ENCODE data around the gene ATP10A.
"Not testable (repeated sequence)": the region's sequence is repeated elsewhere in the genome, so short reads cannot be mapped to it uniquely, and the experiment has no call there.

ATP10A gene

GRCh38 chr15:25859838-25860645, 3.1 kb downstream of the ATP10A start:
- no peak for DNase-seq (ENCODE audit: low read depth in 2 of 2, low spot score in 1 of 2)

GRCh38 chr15:25858952-25859760, 4.0 kb downstream of the ATP10A start:
- DNase-seq (ENCODE audit: low read depth in 2 of 2, low spot score in 1 of 2), result no peak

- DNase-seq (ENCODE audit: low read depth in 2 of 2, low spot score in 1 of 2), result not testable (repeated sequence)
Observed at GRCh38 chr15:25856059-25856458, 7.1 kb downstream of the ATP10A start.

GRCh38 chr15:25852661-25853524, 10.2 kb downstream of the ATP10A start:
- no peak for DNase-seq (ENCODE audit: low read depth in 2 of 2, low spot score in 1 of 2)

GRCh38 chr15:25852027-25852426, 11.1 kb downstream of the ATP10A start:
- no peak for DNase-seq (ENCODE audit: low read depth in 2 of 2, low spot score in 1 of 2)

GRCh38 chr15:25850154-25851111, 12.7 kb downstream of the ATP10A start:
- peak in 1 of 2 donors; percentile 48 for DNase-seq (ENCODE audit: low read depth in 2 of 2, low spot score in 1 of 2)

- DNase-seq (ENCODE audit: low read depth in 2 of 2, low spot score in 1 of 2), result no peak
Observed at GRCh38 chr15:25849157-25849921, 13.8 kb downstream of the ATP10A start.

GRCh38 chr15:25848784-25849156, 14.4 kb downstream of the ATP10A start:
- DNase-seq (ENCODE audit: low read depth in 2 of 2, low spot score in 1 of 2), result no peak

- DNase-seq (ENCODE audit: low read depth in 2 of 2, low spot score in 1 of 2), result no peak
Observed at GRCh38 chr15:25848325-25848724, 14.8 kb downstream of the ATP10A start.

- DNase-seq (ENCODE audit: low read depth in 2 of 2, low spot score in 1 of 2), result no peak
Observed at GRCh38 chr15:25847051-25847450, 16.1 kb downstream of the ATP10A start.

- DNase-seq (ENCODE audit: low read depth in 2 of 2, low spot score in 1 of 2), result no peak
Observed at GRCh38 chr15:25846377-25846776, 16.8 kb downstream of the ATP10A start.

GRCh38 chr15:25844981-25845680, 18.0 kb downstream of the ATP10A start:
- no peak for DNase-seq (ENCODE audit: low read depth in 2 of 2, low spot score in 1 of 2)

- DNase-seq (ENCODE audit: low read depth in 2 of 2, low spot score in 1 of 2), result no peak
Observed at GRCh38 chr15:25844542-25844941, 18.6 kb downstream of the ATP10A start.

GRCh38 chr15:25844076-25844475, 19.1 kb downstream of the ATP10A start:
- DNase-seq (ENCODE audit: low read depth in 2 of 2, low spot score in 1 of 2), result no peak

- no peak for DNase-seq (ENCODE audit: low read depth in 2 of 2, low spot score in 1 of 2)
Observed at GRCh38 chr15:25839638-25840156, 23.4 kb downstream of the ATP10A start.

- no peak for DNase-seq (ENCODE audit: low read depth in 2 of 2, low spot score in 1 of 2)
Observed at GRCh38 chr15:25838871-25839195, 24.3 kb downstream of the ATP10A start.

- DNase-seq (ENCODE audit: low read depth in 2 of 2, low spot score in 1 of 2), result no peak
Observed at GRCh38 chr15:25838191-25838870, 24.8 kb downstream of the ATP10A start.

GRCh38 chr15:25832158-25832557, 31.0 kb downstream of the ATP10A start:
- no peak for DNase-seq (ENCODE audit: low read depth in 2 of 2, low spot score in 1 of 2)

Data from stimulated activated CD8-positive, alpha-beta memory T cell treated with anti-CD3 and anti-CD28 coated beads, Interleukin-4, amount 100 ng/mL, for 1 hour (primary cell).